Activated naive CD8-positive, alpha-beta T cell treated with anti-CD3 and anti-CD28 coated beads, Interleukin-2, amount 10 ng/mL, durations not matched to agents 7 days and 5 days (primary cell): ENCODE results near the gene GRK1. TPM values are rescaled to one million over a fixed set of nuclear protein-coding genes. Genes with fewer than 3 reads are reported as not detected.

ENCODE experiments used
- ATAC-seq: fragments of 150-1000 bp; cut with Tn5 transposase; one replicate; pipeline ENCODE4 v1.10.0; 2021; ENCODE audit warnings: low read depth, moderate library complexity
- POLR2A ChIA-PET: fragments of 350-600 bp; sonication (Branson Sonifier 250); formaldehyde crosslinking; loops from one replicate; lab custom pipeline; 2021; ENCODE audit warnings: antibody characterized with exemption; lab: Charles Lee
- DNase-seq: peaks from one replicate; pipeline ENCODE4 v3.0.0; 2021
- H3K27ac Mint-ChIP-seq: one replicate; pipeline ENCODE4 v1.8.0; 2022; ENCODE audit warnings: mild to moderate bottlenecking, mixed read lengths
- H3K27me3 Mint-ChIP-seq: one replicate; pipeline ENCODE4 v1.8.0; 2022; ENCODE audit warnings: mild to moderate bottlenecking, moderate library complexity, mixed read lengths
- H3K36me3 Mint-ChIP-seq: one replicate; pipeline ENCODE4 v1.8.0; 2021; ENCODE audit warnings: mild to moderate bottlenecking, mixed read lengths
- H3K4me1 Mint-ChIP-seq: one replicate; pipeline ENCODE4 v1.8.0; 2021; ENCODE audit warnings: mixed read lengths
- H3K4me3 Mint-ChIP-seq: one replicate; pipeline ENCODE4 v1.8.0; 2022; ENCODE audit warnings: mild to moderate bottlenecking, moderate library complexity, mixed read lengths
- H3K9me3 Mint-ChIP-seq: one replicate; pipeline ENCODE4 v1.8.0; 2021; ENCODE audit warnings: mixed read lengths
- total RNA-seq, 2 experiments: library from RNA; stranded (reverse); gene quantifications; one replicate each; pipeline ENCODE4 v1.2.3, GENCODE V29; 2021

The GRK1 gene
- total RNA-seq, 2 experiments from 2014 or later, result not detected

DNA sequence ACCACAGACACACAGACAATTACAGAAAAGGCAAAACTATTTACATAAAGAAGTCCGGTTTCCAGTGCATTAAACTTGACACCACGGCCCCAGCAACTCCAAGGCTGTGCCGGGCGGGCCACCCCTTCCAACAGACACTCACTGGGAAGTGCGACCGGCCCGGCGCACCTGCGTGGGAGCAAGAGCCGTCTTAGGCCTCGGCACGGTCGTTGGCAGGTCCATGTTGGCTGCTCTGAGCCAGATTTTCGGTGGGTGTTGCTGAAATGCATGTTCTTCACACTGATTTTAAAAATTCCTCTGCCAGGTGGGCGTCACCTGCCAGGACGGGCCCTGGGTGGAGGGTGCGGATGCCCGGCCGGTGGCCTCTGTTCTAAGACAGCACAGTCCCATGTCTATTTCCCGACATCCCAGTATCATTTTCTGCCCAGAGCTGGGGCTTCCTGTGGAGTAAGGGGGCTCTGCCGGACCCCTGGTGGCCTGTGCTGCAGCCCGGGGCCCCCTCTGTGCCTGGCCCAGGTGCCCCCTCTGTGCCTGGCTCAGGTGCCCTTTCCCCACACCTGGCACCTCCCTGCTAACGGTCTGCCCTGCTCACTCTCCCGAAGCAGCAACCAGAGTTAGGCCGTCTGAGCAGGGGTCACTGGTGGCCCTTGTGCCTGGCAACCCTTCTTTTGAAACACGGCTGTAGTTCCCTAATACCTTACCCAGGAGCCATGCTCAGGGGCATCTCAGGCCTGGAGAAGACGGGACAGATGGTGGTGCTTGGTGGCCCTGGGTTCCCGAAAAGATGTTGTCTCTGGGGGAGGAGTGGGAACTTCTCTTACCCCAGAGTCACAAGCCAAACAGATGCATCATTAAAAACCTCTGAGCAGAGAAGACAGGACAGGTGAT is 101.2 kb downstream of the GRK1 start:
- ATAC-seq (no peak), DNase-seq (no peak)
- peaks cover 4% of the 10 kb centered on the region for H3K27me3 Mint-ChIP-seq
- H3K4me1 Mint-ChIP-seq, result peaks cover 4% of the 10 kb centered on the region
- H3K4me3 Mint-ChIP-seq, result no peak overlapping the region
- no peak overlapping the region for H3K27ac Mint-ChIP-seq
- POLR2A ChIA-PET, result no interaction called here
- H3K36me3 Mint-ChIP-seq, result no peaks in the 10 kb centered on the region
- peaks cover 2% of the 10 kb centered on the region for H3K9me3 Mint-ChIP-seq

DNA sequence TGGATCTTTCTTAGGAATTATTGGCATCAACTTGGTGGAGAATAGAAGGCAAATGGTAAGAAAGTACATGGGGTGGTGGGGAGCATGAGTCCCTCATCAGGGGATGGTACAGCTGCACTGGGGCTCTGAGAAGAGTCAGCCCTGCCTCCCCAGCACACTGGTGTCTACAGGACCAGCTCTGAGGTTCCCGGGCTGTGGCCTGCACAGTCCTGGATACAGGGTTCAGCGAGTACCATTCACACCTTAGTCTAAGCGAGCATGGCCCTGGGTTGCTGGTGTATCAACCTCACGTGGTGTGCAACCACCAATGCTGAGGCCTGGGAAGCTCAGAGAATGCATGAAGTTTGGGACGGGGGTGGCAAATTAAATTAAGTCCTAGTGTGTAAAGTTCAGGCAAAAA is 102.1 kb downstream of the GRK1 start:
- POLR2A ChIA-PET, result no interaction called here
- ATAC-seq, result no peak
- H3K4me3 Mint-ChIP-seq, result no peak overlapping the region

DNA sequence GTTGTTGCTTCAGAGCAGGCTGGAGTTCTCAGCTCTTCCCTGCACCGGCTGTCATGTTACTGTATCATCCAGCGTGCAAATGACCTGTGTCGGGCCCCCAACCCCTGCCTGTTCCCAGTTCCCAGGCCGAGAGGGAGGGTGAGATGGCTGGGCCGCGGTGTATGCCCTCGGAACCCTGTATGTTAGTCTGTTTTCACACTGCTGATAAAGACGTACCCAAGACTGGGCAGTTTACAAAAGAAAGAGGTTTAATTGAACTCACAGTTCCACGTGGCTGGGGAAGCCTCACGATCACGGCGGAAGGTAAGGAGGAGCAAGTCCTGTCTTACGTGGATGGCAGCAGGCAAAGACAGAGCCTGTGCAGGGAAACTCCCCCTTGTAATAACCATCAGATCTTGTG is 102.9 kb downstream of the GRK1 start:
- peaks cover 4% of the 10 kb centered on the region for H3K4me1 Mint-ChIP-seq
- no peak for DNase-seq
- no peaks in the 10 kb centered on the region for H3K27me3 Mint-ChIP-seq
- H3K9me3 Mint-ChIP-seq, result peaks cover 4% of the 10 kb centered on the region
- H3K36me3 Mint-ChIP-seq, result no peaks in the 10 kb centered on the region
- no peak overlapping the region for H3K4me3 Mint-ChIP-seq
- no peak for ATAC-seq
- POLR2A ChIA-PET, result no interaction called here
- H3K27ac Mint-ChIP-seq, result no peak overlapping the region

More for the DNA sequence above, 102.1 kb downstream of the GRK1 start:
- H3K36me3 Mint-ChIP-seq, result no peaks in the 10 kb centered on the region
- peaks cover 4% of the 10 kb centered on the region for H3K9me3 Mint-ChIP-seq
- H3K27me3 Mint-ChIP-seq, result no peaks in the 10 kb centered on the region
- no peak overlapping the region for H3K27ac Mint-ChIP-seq
- peaks cover 4% of the 10 kb centered on the region for H3K4me1 Mint-ChIP-seq
- no peak for DNase-seq

DNA sequence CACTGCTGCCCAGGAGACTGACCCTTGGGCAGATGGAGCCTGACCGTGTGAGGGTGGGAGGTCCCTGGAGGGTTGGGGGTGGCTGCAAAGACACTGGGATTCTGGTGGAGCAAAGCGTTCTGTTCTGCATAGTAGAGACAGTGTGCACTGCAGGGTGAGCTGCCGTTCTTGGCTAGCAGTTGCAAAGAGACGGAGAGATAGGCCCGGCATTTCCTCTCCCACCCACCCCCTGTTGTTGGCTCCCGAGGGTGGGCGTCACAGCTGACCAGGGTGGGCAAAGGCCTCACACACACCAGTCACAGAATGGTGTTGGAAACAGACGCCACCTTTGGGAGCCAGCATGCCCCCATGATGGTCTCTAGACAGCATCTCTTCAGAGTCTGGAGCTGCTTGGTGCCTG is 103.4 kb downstream of the GRK1 start:
- POLR2A ChIA-PET, result no interaction called here
- Mint-ChIP-seq H3K9me3 (peaks cover 4% of the 10 kb centered on the region), H3K4me3 (no peak overlapping the region), H3K4me1 (peaks cover 4% of the 10 kb centered on the region), H3K36me3 (no peaks in the 10 kb centered on the region), H3K27ac (no peak overlapping the region), H3K27me3 (no peaks in the 10 kb centered on the region)
- no peak for DNase-seq
- ATAC-seq, result no peak

DNA sequence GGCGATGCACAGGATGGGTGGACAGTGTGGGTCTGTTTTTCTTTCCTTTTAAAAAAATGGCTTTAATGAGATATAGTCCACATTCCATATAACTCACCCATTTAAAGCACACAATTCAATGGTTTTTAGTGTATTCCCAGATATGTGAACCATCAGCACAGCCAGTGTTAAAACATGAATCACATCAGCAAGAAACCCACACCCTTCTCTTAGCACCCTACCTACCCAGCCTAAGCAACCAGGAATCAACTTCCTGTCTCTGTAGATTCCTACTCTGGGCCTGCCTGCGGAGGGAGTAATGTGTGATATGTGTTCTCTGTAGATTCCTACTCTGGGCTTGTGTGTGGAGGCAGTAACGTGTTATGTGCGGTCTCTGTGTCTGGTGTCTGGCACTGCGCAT is 103.9 kb downstream of the GRK1 start:
- ATAC-seq, result no peak
- no peak for DNase-seq
- H3K4me1 Mint-ChIP-seq, result peaks cover 4% of the 10 kb centered on the region
- peaks cover 4% of the 10 kb centered on the region for H3K9me3 Mint-ChIP-seq
- H3K27me3 Mint-ChIP-seq, result no peaks in the 10 kb centered on the region
- POLR2A ChIA-PET, result no interaction called here
- no peak overlapping the region for H3K4me3 Mint-ChIP-seq
- no peaks in the 10 kb centered on the region for H3K36me3 Mint-ChIP-seq
- H3K27ac Mint-ChIP-seq, result no peak overlapping the region

DNA sequence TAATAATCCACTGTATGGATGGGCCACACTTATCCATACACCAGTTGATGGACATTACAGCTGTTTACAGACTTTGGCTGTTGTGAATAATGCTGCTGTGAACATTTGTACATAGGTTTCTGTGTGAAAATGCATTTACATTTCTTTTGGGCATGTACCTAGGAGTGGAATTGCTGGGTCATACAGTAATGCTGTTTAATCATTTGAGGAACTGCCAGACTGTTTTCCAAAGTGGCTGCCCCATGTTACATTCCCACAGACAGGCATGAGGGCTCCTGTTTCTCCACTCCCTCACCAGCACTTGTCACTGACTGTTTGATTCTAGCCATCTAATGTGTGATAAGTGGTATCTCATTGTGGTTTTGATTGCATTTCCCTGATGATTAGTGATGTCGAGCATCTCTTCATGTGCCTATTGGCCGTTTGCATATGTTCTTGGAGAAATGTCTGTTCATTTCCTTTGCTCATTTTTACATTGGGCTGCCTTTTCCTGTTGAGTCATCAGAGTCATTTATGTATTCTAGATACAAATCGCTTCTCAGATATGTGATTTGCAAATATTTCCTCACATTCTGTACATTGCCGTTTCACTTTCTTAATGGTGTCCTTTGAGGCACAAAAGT is 104.8 kb downstream of the GRK1 start:
- POLR2A ChIA-PET, result no interaction called here
- Mint-ChIP-seq H3K27me3 (no peaks in the 10 kb centered on the region), H3K4me1 (peaks cover 4% of the 10 kb centered on the region), H3K36me3 (no peaks in the 10 kb centered on the region), H3K27ac (no peak overlapping the region), H3K4me3 (no peak overlapping the region), H3K9me3 (peaks cover 4% of the 10 kb centered on the region)
- no peak for ATAC-seq
- no peak for DNase-seq

DNA sequence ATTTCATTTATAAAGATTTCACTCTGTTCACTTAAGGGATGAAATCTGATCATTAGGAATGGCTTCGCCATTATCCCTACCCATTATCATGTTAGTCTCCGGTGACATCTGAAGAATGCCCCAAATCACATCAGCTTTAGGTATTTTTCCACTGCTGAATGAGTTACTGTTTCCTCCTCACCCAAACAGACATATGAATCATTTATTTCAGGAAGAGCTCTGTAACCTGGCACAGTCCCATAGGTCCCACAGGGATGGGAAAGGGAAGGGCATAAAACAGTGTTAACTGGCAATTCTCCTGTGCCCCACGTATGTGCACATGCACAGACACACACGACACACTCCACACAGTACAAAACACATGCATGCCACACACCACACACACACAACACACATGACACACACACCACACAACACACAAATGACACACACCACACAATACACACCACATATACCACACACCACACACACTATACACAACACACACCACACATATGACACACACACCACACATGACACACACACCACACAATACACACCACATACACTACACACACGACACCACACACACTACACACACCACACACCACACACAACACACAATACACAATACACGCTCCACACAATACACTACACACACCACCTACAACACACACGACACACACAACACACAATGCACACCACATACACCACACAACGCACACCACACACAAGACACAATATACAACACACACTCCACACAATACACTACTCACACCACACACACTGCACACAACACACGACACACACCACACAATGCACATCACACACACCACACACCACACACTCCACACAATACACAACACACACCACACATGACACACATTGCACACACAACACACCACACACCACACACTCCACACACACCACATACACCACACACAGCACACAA is 107.4 kb downstream of the GRK1 start:
- Mint-ChIP-seq H3K27me3 (peaks cover 5% of the 10 kb centered on the region), H3K4me3 (no peak overlapping the region), H3K27ac (no peak overlapping the region), H3K4me1 (peaks cover 4% of the 10 kb centered on the region), H3K36me3 (no peaks in the 10 kb centered on the region), H3K9me3 (peaks cover 4% of the 10 kb centered on the region)
- DNase-seq (no peak), ATAC-seq (no peak)
- POLR2A ChIA-PET, result no interaction called here

DNA sequence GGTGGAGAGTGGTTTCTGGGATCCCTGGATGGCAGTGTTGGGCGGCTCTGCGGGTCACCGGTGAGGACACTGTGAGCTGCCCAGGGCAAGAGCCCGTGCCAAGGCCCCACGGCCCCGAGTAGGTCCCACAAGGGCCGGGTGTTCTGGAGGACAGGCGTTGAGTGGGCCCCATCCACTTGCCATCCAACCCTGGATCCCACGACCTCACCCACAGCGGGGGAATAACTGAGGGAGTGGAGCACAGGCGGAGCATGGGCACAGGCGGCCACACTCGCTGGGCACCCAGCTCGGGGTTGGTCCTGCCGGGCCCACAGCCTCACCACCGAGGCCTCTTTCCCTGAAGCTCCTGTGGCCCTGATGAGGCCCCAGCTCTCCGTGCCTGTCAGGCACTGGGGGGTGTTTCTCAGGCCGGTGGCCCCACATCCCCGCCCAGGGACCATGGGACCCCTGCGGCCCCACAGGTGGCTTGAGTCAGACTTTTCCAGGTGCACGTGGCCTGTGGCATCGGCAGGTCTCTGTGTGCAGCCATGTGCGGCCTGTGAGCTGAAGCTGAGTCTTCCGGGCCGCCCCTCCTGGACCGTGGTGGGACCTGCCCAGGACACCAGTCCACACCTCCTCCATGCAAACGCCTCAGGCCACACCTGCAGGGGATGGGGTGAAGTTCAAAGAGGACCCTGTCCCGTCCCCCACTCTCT is 108.6 kb downstream of the GRK1 start:
- H3K27me3 Mint-ChIP-seq, result peaks cover 10% of the 10 kb centered on the region
- no peak overlapping the region for H3K4me3 Mint-ChIP-seq
- POLR2A ChIA-PET, result no interaction called here
- peaks cover 4% of the 10 kb centered on the region for H3K4me1 Mint-ChIP-seq
- no peaks in the 10 kb centered on the region for H3K36me3 Mint-ChIP-seq
- no peak overlapping the region for H3K27ac Mint-ChIP-seq
- no peak for DNase-seq
- H3K9me3 Mint-ChIP-seq, result peaks cover 4% of the 10 kb centered on the region
- ATAC-seq, result no peak

DNA sequence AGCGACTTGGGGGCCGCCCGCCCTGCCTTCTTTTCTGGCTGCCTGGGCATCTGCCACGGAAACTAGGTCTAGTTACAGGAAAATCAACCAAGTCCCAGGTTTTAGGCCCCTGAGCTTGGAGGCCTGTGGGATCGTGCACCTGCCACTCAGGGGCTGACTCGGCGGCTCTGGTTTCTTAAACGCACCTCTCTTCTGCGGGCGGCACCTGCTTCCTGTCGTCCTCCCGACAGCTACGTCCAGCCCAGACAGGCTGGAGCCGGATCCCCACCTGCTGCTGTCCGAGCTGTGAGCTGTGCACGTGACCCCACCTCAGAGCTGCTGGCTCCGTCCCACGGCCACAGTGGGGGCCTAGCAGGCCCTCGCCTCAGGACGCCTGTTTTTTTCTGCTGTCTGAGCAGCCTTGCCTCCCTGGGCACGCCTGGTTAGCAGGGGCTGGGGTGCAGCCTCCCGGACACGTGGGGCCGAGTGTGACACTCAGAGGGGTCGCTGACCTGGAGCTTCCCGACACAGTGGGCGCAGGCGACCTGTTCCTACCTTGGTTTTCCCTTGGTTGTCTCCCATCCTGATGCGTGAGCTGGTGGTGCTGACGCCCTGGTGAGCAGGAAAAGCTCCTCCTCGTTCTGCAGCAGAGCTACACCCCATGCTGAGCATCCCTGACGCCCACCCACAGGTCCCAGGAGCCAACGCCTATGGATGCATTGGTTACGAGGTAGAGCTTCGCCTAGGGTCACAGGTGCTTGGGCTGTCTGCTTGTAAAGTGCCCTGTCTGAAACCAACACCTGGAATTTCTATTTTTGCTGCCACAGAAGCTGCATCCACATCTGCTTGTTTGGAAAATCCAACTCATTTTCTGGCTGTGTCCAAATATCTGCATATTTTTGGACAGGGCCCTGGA is 109.5 kb downstream of the GRK1 start:
- no peak for DNase-seq
- peaks cover 4% of the 10 kb centered on the region for H3K9me3 Mint-ChIP-seq
- no peaks in the 10 kb centered on the region for H3K36me3 Mint-ChIP-seq
- no peak overlapping the region for H3K4me3 Mint-ChIP-seq
- POLR2A ChIA-PET, result no interaction called here
- H3K27ac Mint-ChIP-seq, result no peak overlapping the region
- H3K27me3 Mint-ChIP-seq, result peaks cover 14% of the 10 kb centered on the region
- ATAC-seq, result no peak
- H3K4me1 Mint-ChIP-seq, result peaks cover 4% of the 10 kb centered on the region

DNA sequence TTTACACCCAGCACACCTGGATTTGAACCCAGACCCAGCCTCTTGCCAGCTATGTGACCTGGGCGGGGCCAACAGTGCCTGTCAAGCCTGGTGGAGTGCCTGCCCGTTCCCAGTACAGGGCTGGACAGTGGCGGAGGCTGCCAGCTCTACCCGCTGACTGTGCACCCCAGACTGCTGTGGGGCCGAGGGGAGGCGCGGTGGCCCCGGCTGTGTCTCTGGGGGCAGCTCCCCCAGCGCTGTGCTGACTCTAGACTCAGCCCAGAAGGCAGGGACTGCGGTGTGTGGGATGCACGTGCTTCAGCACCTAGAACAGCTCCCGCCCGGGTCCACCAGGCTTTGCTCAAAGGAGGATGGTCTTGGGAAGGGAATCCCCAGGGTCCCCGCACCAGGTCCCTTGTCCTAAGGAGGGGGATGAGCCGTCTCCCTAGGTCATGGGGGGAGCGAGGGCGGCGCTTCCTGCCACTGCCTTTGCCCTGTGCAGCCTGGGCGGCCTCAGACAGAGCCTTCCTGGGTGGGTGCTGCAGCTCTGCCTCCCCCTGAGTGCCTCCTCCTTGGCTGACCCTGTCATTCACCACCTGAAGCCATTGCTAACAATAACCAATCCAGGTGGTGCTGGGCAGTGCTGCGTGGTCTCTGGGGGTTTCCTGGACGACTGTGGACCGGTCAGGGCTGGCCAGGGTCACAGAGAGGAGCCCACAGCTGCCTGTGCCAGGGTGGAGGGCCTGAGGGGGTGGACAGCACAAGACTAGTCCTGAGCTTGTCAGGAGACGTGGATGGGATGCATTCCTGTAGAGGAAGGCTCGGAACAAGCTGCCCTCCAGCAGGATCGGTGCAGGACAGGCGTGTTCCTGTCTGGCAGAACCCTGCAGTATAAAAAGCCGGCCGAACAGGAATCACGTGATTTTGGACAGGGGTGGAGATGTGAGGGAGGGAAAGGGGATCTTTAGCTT is 110.6 kb downstream of the GRK1 start:
- H3K36me3 Mint-ChIP-seq, result no peaks in the 10 kb centered on the region
- peaks cover 2% of the 10 kb centered on the region for H3K9me3 Mint-ChIP-seq
- peaks cover 14% of the 10 kb centered on the region for H3K27me3 Mint-ChIP-seq
- no peak for ATAC-seq
- POLR2A ChIA-PET, result no interaction called here
- DNase-seq, result no peak
- H3K4me1 Mint-ChIP-seq, result no peaks in the 10 kb centered on the region
- H3K4me3 Mint-ChIP-seq, result no peak overlapping the region
- H3K27ac Mint-ChIP-seq, result no peak overlapping the region

DNA sequence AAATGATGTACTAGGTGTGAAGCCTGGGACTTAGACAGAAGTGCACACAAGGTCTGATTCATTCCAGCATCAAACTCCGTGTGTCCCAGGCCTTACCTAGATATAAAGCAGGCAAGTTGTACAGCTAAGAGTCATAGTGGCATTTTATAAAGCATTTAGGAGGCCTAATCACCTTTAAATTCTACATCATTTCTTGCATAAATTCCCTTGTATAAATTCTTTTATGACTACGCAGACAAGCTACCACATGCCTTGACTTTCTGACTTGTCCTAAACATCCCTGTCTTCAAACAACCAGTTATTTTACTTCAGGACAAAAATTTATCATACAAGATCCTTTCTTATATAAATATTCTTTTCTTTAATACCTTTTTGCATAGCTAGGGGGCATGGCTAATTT is 114.6 kb downstream of the GRK1 start:
- no peak overlapping the region for H3K4me3 Mint-ChIP-seq
- POLR2A ChIA-PET, result no interaction called here
- no peak overlapping the region for H3K27ac Mint-ChIP-seq
- ATAC-seq, result no peak
- peaks cover 16% of the 10 kb centered on the region for H3K27me3 Mint-ChIP-seq
- H3K4me1 Mint-ChIP-seq, result no peaks in the 10 kb centered on the region
- no peaks in the 10 kb centered on the region for H3K9me3 Mint-ChIP-seq
- H3K36me3 Mint-ChIP-seq, result no peaks in the 10 kb centered on the region
- DNase-seq, result no peak
